HG02571 (cell line): ENCODE data around the gene DHRS7B.

ENCODE experiments used
- ATAC-seq: cut with Tn5 transposase; IDR thresholded peaks from one replicate; pipeline ENCODE4 v1.9.1; 2021; ENCODE audit warnings: mild to moderate bottlenecking, moderate library complexity; ENCODE audit not compliant: unreplicated experiment

Gene DHRS7B

DNA sequence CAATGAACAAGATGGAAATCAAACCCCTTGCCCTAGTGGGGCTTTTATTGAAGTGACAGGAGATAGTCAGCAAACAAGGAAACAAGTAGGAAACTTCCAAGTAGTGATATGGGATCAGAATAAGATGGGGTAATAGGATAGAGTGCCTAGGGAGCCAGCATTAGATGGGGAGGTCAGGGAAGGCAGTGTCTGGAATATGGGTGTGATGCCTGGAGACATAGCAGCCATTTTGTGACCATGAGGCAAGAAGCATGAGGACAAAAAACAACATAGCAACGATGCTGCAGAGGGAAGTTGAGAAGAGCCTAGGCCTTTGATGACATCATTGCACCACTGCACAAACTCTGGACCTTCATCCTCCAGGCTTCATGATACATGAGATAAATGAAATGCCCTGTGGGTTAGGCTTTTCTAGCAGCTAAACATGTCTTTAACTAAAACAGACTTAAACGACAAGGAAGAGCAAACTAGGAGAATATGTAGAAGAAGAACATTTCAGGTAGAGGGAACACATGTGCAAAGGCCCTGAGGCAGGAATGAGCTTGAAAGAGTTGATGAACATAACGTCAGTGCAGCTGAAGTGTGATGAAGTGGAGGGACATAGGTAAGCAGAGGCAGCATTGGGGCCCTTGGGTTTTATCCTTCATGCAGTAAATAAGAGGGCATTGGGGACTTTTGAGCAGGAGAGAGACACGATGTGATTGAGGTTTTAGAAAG, 105.4 kb downstream of the DHRS7B start:
- ATAC-seq: no peak

DNA sequence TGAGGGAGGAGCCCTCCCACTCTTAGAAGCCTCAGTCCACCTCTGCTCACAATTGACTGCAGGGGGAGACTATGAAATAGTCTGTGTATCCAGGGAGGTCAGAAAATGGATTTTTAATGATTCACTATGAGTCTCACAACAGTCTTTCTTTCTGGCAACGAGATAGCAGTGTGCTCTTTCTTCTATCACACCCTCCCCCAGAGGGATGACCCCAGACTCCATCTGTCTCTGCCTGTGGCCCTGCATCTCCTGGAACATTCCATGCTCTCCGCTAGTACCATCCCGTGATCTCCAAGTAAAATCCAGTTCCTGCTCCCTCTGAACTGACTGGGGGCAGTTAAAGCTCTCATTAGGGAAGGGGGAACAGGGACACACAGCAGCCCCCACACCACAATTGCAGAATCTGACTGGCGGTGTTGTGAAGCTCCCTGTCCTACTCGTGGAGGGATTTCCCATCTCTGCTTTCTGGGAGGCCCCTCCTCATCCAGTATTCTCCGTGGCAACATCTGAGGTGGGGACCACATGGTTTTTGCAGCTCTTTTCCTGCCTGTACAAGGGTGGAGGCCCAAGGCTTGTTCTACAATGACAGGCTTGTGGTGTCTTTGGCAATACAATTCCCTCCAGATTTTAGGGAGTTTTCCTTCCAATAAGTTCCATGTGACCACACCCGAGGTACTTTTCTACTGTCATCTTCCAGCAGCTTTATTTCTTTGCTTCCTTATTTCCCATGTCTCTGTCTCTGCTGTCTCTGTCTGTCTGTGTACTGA, 107.0 kb downstream of the DHRS7B start:
- ATAC-seq: no peak

DNA sequence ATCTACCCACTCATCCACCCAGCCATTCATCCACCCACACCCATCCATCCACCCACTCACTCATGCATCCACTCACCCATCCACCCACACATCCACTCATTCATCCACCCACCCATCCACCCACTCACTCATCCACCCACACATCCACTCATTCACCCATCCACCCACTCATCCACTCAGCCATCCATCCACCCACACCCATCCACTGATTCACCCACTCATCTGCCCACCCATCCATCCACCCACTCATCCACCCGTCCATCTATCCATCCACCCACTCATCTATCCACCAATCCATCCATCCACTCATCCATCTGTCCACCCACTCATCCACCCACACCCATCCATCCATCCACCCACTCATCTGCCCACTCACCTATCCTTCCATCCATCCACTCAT, 109.2 kb downstream of the DHRS7B start:
- ATAC-seq: no peak

DNA sequence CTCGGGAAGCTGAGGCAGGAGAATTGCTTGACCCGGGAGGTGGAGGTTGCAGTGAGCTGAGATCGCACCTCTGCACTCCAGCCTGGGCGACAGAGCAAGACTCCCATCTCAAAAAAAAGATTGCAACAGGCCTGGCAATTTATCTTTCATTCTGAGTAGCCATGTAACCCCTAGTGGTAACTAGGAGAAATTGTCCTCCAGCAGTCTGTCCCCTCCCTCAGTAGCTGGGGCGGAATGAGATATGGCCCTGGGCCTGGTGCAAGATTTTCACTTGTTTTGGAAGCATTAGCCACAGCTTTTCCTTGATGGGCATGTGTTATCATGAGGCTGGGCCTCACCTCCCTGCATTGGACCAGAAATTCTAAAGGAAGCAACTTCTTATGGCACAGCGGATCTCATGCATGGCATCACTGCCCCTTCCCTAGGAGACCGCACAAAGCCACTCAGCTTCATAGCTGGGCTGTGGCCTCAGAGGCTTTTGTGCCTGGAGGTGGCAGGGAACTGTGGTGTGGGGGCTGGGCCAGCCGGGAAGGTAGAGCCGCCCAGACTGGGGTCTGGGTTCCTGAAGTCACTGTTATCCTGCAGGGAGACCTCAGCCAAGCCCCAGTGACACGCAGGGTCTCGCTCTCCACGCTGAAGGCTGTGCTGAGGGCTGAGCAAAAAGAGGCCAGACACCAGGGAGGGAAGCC, 113.1 kb downstream of the DHRS7B start:
- ATAC-seq: no peak

DNA sequence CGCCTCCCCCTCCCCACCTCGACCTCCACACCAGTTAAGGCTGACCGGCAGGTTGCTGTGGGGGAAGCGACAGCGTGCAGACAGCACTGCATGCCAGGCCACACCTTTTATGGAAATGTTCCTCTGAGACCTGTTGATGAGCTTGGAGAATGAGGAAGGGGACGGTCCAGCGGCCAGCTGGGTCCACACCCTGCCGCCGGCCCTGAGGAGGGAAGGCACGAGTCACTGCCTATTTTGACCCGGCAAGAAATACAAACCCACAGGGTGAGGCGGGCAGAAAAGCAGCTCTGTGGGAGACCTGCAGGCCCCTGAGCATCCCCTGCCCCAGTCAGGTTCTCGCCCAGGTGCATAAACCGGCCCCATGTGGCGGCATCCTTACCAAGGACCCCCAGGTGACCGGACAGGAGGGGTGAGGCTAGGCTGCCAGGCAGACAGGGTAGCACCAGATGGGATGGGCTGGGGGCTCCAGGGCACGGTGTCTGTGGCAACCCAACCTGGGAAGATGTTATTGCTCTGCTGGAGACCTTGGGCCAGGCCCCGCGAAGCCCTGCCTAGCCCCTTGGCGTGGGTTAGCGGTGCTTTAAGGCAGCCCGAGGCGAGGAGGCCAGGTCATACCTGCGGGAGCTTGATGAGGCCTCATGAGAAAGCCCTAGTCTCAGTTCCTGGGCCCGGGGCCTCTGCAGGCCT, 113.7 kb downstream of the DHRS7B start:
- ATAC-seq: no peak
